ENCODE measurements around the gene PALB2.

The PALB2 gene

GRCh38 chr16:23640931-23641765 is at the start of gene PALB2, which contains the start of gene DCTN5:
Gene PALB2, minus strand, starts transcription at chr16:23641310. Its CDS starts 153 bp downstream, at chr16:23641157.
Gene DCTN5, plus strand, starts transcription at chr16:23641466. Its CDS starts 77 bp downstream, at chr16:23641543.
- Histone ChIP-seq H3K36me3 (peaks cover 24% of the 10 kb centered on the region), H3K27ac (peak within 1 kb of the TSS; percentile 89), H3K27me3 (no peaks in the 10 kb centered on the region), H3K4me3 (ENCODE audit: low read depth in 1 of 2, low read length in 1 of 2) (peak within 1 kb of the TSS; percentile 87 to 96), H3K9me3 (no peaks in the 10 kb centered on the region), H3K4me1 (ENCODE audit: control insufficient read depth in 1 of 2, insufficient read depth in 1 of 2, low read depth in 1 of 2, low read length in 1 of 2) (peaks cover 25 to 26% of the 10 kb centered on the region in 2 experiments)
- TF ChIP-seq, protein P1, sequence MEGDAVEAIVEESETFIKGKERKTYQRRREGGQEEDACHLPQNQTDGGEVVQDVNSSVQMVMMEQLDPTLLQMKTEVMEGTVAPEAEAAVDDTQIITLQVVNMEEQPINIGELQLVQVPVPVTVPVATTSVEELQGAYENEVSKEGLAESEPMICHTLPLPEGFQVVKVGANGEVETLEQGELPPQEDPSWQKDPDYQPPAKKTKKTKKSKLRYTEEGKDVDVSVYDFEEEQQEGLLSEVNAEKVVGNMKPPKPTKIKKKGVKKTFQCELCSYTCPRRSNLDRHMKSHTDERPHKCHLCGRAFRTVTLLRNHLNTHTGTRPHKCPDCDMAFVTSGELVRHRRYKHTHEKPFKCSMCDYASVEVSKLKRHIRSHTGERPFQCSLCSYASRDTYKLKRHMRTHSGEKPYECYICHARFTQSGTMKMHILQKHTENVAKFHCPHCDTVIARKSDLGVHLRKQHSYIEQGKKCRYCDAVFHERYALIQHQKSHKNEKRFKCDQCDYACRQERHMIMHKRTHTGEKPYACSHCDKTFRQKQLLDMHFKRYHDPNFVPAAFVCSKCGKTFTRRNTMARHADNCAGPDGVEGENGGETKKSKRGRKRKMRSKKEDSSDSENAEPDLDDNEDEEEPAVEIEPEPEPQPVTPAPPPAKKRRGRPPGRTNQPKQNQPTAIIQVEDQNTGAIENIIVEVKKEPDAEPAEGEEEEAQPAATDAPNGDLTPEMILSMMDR (IDR thresholded peaks at IDR 0.05): peak; percentile 33

GRCh38 chr16:23689442-23690187 is 48.5 kb upstream of the PALB2 start:
- peaks cover 5% of the 10 kb centered on the region for H3K27me3 ChIP-seq
- TF ChIP-seq, protein P1 (IDR thresholded peaks at IDR 0.05): no peak
- no peaks in the 10 kb centered on the region for H3K9me3 ChIP-seq
- H3K4me1 ChIP-seq (ENCODE audit: control insufficient read depth in 1 of 2, insufficient read depth in 1 of 2, low read depth in 1 of 2, low read length in 1 of 2): no peaks in the 10 kb centered on the region
- H3K27ac ChIP-seq: no peak overlapping the region
- H3K36me3 ChIP-seq: peaks cover 75% of the 10 kb centered on the region
- no peak overlapping the region for H3K4me3 ChIP-seq (ENCODE audit: low read depth in 1 of 2, low read length in 1 of 2)

DNA sequence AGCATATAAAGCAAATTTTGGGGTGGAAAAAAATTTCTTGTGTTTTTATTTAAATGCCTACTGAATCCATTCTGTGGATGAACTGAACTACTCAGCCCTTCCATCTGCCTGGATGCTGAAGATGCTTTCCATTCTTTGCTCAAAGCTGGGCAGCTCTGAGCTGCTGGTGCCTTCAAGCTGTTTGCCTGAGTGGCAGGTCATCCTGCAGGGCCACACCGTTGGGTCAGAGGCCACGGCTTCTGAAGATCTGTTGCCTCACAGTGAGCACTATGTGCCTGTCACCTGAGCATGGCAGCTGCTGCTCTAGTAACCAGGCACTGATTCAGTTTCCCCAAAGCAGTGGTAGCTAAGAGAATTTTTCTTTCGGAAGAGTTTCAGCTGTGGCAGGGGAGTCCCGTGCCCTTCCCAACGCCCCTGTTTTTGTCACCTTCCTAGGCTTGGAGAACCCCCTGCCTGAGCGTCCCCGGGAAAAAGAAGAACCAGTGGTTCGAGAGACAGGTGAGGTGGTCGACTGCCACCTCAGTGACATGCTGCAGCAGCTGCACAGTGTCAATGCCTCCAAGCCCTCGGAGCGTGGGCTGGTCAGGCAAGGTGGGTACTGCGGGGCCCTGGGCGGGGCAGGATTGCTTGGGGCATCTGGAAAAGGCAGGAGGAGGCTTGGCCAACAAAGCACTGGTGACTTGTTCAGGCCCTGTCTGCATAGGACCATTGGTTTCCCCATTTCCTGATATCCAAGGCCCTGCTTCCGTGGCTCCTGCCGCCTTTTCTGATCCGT is 46.1 kb upstream of the PALB2 start:
- TF ChIP-seq, protein P1 (IDR thresholded peaks at IDR 0.05): no peak
- peaks cover under 1 to 2% of the 10 kb centered on the region in 2 experiments for H3K4me1 ChIP-seq (ENCODE audit: control insufficient read depth in 1 of 2, insufficient read depth in 1 of 2, low read depth in 1 of 2, low read length in 1 of 2)
- no peaks in the 10 kb centered on the region for H3K9me3 ChIP-seq
- no peak overlapping the region for H3K4me3 ChIP-seq (ENCODE audit: low read depth in 1 of 2, low read length in 1 of 2)
- no peaks in the 10 kb centered on the region for H3K27me3 ChIP-seq
- H3K27ac ChIP-seq: no peak overlapping the region
- H3K36me3 ChIP-seq: peaks cover 89% of the 10 kb centered on the region

DNA sequence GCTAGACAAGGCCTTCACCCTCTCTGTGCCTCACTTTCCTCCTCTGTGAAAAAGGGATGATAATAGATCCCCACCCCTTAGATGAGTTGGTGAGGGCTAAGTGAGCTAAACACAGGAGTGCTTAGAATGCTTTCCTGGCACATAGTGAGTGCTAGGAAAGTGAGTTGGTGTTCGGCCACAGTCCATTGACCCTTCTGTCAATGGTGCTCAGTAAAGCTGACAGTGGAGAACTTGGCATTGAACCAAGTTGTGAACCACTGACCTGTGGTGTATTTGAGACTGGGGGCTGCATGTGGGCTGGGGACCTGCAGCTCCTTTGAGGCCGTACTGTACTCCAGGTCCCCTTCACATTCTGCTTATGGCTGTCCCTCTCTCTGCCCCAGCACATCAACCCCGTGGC is 42.4 kb upstream of the PALB2 start:
- Histone ChIP-seq H3K4me3 (ENCODE audit: low read depth in 1 of 2, low read length in 1 of 2) (no peak overlapping the region), H3K27ac (no peak overlapping the region), H3K9me3 (no peaks in the 10 kb centered on the region), H3K36me3 (peaks cover 68% of the 10 kb centered on the region), H3K27me3 (no peaks in the 10 kb centered on the region), H3K4me1 (ENCODE audit: control insufficient read depth in 1 of 2, insufficient read depth in 1 of 2, low read depth in 1 of 2, low read length in 1 of 2) (peaks cover 28 to 29% of the 10 kb centered on the region in 2 experiments)
- TF ChIP-seq, protein P1 (IDR thresholded peaks at IDR 0.05): no peak

- Histone ChIP-seq H3K9me3 (no peaks in the 10 kb centered on the region), H3K27me3 (no peaks in the 10 kb centered on the region), H3K4me3 (ENCODE audit: low read depth in 1 of 2, low read length in 1 of 2) (no peak overlapping the region), H3K27ac (peak overlapping the region; percentile 2), H3K36me3 (peaks cover 55% of the 10 kb centered on the region), H3K4me1 (ENCODE audit: control insufficient read depth in 1 of 2, insufficient read depth in 1 of 2, low read depth in 1 of 2, low read length in 1 of 2) (peaks cover 33% of the 10 kb centered on the region in 2 experiments)
- TF ChIP-seq, protein P1 (IDR thresholded peaks at IDR 0.05): no peak
Observed at GRCh38 chr16:23682181-23682580, 41.1 kb upstream of the PALB2 start.
